GM18502 (cell line): ENCODE measurements around the gene MAP7D1.
"Not testable (repeated sequence)": the region's sequence is repeated elsewhere in the genome, so short reads cannot be mapped to it uniquely, and the experiment has no call there.

Experiments
- ATAC-seq: cut with Tn5 transposase; IDR thresholded peaks from one replicate; pipeline ENCODE4 v1.9.1; 2021; ENCODE audit warnings: mild to moderate bottlenecking; ENCODE audit not compliant: unreplicated experiment, poor library complexity

Gene MAP7D1

GRCh38 chr1:36150296-36151133, 5.4 kb upstream of the MAP7D1 start:
- peak; percentile 50 for ATAC-seq

DNA sequence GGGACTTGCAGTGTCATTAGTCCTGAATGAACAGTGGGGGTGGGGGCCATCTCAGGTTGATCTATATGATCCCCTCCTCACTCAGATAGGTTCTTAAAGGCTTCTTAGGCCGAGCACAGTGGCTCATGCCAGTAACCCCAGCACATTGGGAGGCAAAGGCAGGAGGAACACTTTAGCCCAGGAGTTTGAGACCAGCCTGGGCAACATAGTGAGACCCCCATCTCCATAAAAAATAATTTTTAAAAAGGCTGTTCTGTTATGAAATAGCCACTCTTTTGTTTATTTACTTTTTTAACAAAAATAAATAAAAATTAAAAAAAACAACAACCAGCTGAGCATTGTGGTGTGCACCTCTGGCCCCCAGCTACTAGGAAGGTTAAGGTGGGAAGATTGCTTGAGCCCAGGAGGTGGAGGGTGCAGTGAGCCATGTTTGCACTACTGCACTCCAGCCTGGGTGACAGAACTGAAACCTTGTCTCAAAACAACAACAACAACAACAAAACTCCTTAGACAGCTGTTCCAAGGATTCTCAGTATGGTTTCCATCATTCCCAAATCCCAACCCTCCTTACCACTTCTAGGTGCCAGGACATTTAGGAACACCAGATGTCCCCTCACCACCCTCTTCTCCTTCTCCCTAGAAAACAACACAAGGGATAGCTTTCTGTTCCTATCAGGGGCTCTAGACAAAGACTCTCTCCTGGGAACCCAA, 4.7 kb upstream of the MAP7D1 start:
- ATAC-seq = no peak

- ATAC-seq = no peak
These were observed 4.1 kb upstream of the MAP7D1 start for GRCh38 chr1:36151845-36152203.

DNA sequence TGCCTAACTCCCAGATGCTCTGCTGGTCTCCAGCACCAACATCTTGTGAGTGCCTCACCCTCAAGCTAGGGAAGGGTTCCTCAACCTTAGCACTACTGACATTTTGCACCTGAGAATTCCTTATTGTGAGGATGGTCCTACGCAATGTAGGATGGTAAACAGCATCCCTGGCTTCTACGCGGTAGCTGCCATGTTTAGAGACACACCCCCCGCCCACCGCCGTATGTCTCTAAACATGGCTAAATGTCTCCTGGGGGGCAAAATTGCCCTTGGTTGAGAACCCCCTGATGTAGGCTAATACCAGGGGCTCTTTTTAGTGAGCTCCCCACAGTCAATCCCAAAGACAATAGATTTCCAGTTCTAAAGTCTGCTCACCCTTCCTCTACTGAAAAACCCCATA, 2.5 kb upstream of the MAP7D1 start:
- ATAC-seq = no peak

DNA sequence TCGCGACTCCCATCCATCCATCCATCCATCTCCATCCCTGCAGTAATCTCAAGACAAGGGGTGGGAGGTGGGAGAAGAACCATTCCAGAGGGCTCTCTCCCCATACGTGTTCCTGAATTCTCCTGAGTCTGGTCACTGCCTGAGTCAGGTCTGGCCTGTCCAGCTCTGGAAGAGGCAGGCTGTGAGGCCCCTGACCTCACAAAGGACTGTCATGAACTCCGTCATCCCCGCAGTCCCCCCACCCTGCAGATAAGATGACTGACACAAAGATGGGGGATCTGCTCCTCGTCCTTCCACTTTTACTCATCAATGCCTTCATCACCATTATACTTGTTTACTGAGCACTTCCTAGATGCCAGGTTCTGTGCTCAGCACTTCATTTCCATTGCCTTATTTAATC, 1.6 kb upstream of the MAP7D1 start:
- ATAC-seq = no peak

DNA sequence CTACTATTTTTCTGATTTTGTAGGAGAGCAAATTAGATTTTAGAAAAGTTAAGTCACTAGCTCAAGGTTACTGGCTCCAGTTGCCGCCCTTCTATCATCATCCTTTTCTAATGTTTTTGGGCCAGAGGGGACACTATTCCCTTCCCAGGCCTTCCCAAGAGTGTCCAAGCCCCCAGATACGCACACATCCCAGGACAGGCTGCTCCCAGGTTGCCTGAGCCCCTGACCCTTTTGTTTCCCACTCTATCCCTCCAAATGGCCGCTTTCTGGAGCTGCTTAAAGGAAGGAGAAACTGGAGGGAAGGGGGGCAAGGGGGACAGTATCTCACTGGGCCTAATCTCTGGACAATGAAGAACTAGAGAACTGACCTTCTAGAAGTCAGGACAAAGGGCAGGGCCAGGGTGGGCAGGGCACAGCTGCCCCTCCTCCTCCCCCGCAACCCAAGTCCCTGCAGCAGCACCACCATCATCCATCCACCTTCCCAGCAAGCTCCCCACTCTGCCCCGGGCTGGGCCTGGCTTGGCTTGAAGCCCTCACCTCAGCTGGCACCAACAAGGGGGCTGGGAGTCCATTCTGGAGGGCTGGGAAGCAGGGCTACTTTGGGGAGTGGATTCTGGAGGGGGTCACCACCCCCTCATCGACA, 1.1 kb upstream of the MAP7D1 start:
- ATAC-seq = no peak

DNA sequence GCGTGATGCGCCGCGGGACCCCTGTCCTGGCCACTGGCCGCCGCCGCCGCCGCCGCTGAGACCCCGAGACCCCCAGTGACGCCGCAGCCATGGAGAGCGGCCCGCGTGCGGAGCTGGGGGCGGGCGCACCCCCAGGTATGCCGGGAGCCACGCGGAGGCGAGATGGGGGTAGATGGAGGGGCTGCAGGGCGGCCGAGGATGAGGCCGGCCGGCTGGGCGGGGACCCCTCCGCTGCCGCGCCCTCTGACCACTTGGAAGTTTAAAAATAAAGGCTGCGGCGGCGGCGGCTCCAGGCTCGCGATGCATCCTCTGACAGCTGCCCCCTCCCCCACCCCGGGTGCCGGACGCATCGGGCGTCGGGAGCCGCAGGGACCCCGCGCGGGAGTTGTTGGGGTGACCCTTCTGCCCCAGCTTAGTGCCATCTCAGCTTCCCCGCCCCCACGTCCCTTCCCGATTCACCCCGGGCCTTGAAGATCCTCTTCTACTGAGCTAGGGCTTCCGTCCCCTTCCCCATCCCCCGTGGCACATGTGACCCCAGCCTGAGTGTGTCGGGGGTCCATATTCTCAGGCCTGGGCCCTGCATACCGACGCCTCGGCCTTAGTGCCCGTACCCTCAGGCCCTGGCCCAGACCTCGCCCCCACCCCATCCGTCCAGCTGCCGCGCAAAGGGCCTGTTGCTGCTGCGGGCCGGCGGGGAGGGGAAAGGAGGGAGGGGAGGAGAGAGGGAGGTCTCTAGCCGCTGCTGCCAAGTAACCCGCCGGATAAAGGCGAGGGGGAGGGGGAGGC, 562 bp downstream of the MAP7D1 start:
- ATAC-seq = peak; percentile 11

GRCh38 chr1:36157115-36157903, 1.3 kb downstream of the MAP7D1 start:
- ATAC-seq = no peak

DNA sequence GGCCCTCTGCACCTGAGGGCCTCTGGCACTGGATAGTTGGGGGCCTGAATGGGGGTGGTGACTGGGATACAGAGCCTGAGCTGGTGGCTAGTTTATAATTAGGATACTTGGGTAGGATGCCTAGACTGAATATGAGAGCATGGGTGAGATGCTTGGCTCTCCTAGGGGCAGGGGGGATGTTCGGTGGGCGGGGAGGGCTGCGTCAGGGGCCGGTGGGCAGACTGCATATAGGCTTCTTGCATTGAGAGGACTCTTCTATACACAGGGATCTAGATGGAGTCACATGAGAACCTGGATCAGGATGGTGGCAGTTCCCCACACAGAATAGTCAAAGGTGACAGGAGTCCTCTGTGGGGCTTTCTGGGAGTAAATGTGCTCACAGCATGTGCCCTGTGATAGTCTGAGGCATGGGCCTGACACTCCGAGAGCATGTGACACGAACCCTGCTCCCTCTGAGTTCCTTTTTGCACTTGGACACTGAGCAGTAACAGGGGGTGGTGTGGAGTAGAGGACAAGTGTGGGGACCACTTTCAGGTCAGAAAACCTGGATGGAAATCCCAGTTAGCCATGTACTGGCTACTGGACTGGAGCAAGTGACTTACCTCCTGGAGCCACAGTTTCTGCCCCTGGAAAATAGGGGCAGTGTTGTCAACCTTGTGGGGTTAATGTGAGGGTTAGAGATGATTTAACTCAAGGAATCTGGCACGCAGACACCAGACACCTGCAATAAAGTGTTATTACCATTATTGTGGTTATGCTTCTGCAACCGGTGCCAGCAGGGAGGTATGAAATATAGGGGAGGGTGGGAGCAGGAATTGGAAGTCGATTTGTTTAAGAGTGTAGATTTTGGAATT, 2.2 kb downstream of the MAP7D1 start:
- no peak for ATAC-seq

DNA sequence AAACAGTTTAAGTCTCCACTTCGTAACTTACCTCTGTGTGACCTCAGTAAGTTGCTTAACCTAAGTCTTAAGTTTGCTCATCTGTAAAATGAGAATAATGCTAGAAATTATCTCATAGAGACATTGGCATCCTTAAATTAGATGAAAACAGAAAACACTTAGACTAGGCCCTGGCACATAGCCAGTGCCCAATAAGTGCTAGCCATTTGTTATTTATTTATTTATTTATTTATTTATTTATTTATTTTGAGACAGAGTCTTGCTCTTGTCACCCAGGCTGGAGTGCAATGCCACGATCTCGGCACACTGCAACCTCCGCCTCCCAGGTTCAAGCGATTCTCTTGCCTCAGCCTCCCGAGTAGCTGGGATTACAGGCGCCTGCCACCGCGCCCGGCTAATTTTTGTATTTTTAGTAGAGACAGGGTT, 2.9 kb downstream of the MAP7D1 start:
- ATAC-seq = not testable (repeated sequence)

DNA sequence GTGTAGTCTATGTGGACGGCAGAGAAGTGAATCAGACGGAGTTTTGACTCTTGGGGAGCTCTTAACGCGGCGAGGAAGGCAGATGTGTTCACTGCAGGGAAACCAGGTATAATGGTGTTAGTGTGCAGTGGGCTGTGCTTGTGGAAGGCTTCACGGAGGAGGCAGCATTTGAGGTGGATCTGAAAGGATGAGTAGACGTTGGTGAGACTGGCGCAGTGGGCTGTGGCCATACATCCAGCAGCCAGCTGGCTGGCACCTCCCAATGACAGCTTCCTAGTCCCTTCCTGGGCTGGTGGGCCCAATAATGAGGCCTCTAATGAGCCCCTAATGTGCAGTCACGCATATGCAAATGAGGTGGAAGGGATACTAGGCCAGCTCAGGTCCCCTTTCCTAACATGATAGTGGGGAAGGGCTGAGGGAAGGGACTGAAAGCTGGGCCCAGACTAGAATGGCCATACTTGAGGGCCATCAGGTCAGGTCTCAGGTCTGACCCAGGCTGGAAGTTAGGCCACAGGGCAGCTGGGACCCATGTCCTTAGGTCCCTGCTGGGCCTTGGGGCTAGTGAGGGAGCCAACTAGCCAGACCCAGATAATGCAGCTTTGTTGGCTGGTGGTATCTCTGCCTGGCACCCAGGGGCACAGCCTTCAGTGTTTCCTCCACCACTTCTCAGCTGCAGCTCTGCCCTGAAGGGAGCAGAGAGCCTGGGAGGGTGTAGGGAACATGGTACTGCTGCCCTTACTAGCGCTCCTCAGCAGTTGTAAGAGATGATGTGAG, 3.8 kb downstream of the MAP7D1 start:
- no peak for ATAC-seq

DNA sequence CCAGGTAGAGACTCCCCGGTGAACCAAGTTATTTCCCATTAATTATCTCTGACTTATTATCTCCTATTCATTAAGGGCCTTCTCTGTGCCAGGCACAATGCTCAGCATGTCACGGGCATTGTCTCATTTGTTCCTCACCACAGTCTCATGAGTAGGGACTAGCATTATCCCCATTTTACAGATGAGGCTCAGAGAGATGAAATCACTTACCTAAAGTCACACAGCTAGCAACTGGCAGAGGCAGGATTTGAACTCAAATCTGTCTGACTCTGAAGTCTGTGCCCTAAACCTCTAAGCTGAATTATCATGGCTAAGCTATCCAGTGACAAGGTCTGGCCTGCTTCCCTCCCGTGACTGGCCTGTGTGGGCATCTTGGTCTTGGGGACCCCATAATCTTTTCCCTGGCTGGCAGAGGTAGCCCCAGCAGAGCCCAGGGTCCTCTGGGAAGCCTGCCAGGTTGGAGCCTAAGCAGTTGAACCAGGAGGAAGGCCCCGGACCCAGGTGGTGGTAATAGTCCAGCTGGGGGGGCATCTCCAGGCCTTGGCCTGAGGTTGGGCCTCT, 4.5 kb downstream of the MAP7D1 start:
- no peak for ATAC-seq

DNA sequence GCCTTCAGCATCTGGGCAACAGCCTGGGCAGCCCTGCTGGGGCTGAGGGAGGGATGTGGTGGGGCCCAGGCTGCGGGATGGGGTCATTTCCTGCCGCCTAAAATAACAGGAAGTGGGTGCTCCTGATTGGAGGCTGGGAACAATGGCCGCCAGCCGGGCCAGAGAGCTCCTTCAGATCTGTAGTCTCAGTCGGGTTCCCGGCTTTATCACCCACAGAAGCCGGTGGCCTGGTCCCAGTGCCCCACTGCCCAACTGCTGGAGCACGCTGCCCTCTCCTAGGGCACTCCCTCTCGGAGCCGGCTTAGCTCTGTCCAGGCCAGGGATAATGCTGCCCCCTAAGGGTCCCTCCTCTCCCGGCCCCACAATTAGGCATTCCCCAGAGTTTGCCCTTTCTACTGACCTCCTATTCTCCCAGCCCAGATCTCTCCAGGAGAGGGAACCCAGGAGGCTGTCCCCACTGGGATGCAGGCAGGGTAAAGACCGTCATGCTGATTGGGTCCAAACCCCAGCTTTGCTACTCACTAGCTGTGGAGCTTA, 5.1 kb downstream of the MAP7D1 start:
- ATAC-seq = no peak

DNA sequence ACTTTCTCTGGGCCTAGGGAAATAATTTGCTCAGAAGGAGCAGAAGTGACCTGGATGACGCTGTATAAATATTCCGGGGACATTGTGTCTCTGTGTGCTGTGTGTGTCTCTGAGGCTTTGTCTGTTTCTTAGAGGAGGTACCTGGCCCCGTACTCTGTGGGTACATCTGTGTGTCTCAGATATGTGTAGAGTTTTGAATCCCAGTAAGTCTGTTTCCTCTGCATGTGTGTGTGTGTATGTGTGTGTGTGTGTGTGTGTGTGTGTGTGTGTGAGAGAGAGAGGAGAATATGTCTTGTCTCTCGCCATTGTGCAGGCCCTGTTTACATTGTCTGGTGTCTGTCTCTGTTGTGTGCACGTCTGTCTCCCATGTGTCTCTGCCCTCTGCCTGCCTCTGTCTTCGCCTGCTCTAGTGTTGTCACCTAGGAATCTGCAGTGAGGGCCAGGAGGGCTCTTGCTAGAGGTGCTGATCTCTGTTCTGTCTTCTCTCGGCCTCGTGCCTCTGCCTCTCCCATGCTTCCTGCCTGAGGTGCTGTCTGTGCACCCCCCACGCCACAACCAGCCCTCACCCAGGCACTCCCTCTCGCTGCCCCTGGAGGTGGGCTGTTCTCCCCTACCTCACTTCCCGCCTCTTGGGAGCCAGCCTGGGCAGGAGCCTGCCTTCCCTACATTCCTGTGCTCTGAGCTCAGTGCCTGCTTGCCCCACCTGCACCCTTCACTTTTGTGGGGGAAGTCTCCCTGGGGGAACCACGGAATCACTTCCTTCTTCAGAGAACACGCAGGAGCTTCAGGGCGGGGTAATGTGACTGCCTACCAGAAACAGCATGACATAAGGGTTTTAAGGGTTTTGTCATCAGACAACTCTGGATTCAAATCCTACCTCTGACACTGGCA, 5.9 kb downstream of the MAP7D1 start:
- ATAC-seq = peak; percentile 37

- ATAC-seq = no peak
These were observed 6.8 kb downstream of the MAP7D1 start for GRCh38 chr1:36162680-36163239.

GRCh38 chr1:36163426-36163825, 7.5 kb downstream of the MAP7D1 start:
- ATAC-seq = no peak
